Transverse colon (tissue), 4 donors: ENCODE measurements around the gene ANP32B. TPM values are rescaled to one million over a fixed set of nuclear protein-coding genes. Genes with fewer than 3 reads are reported as not detected.
A peak's percentile ranks its signal among the peaks of the same experiment; 100 is the strongest.

Experiments
- DNase-seq: peaks from one replicate; pipeline ENCODE4 v3.0.0-alpha.2; 2019
- H3K27ac ChIP-seq, 4 donors: fragments of 200-600 bp; sonication (generic); 2 replicates each; pipeline ENCODE4 v1.5.1; 2016 to 2018; ENCODE audit warnings: inconsistent platforms in 4 of 4
- H3K27me3 ChIP-seq: fragments of 200-600 bp; sonication (generic); 2 replicates; pipeline ENCODE4 v1.5.1; 2017; ENCODE audit warnings: inconsistent platforms
- H3K36me3 ChIP-seq, 4 donors: fragments of 200-600 bp; sonication (generic); 2 replicates each; pipeline ENCODE4 v1.5.1; 2017 to 2019; ENCODE audit warnings: inconsistent platforms in 4 of 4
- H3K4me1 ChIP-seq, 4 donors: fragments of 200-600 bp; sonication (generic); 2 replicates each; pipeline ENCODE4 v1.5.1; 2017 to 2020; ENCODE audit warnings: inconsistent platforms in 4 of 4
- H3K4me3 ChIP-seq, 4 donors: fragments of 200-600 bp; sonication (generic); 1 replicate in 1 of 4; 2 replicates in 3 of 4; pipeline versions ENCODE4 v1.5.1 to v1.6.1; 2017 to 2019; ENCODE audit warnings: inconsistent platforms in 4 of 4
- H3K9me3 ChIP-seq, 2 donors: fragments of 200-600 bp; sonication (generic); 2 replicates each; pipeline ENCODE4 v1.5.1; 2017 to 2019; ENCODE audit warnings: inconsistent platforms in 2 of 2
- EP300 ChIP-seq: sonication (generic); formaldehyde crosslinking; IDR thresholded peaks from one replicate; pipeline ENCODE4 v1.6.1; 2017; ENCODE audit warnings: antibody characterized with exemption, low read depth
- POLR2A ChIP-seq: fragments of 450-650 bp; IDR thresholded peaks from one replicate; pipeline ENCODE4 v1.6.1; 2016; ENCODE audit warnings: antibody characterized with exemption, mild to moderate bottlenecking, moderate library complexity
- POLR2AphosphoS5 ChIP-seq, 3 donors: sonication (generic); formaldehyde crosslinking; IDR thresholded peaks; one replicate each; pipeline ENCODE4 v1.6.1; 2016; ENCODE audit warnings: antibody characterized with exemption in 3 of 3
- WGBS, 2 donors: methylation state at CpG; one replicate each; pipeline ENCODE4 v1.1.5; 2018; ENCODE audit warnings: low coverage in 1 of 2; 5-methylcytosine and 5-hydroxymethylcytosine counted together
- in situ Hi-C, 4 donors: fragments of 200-750 bp; cut with MboI; loops; one replicate each; pipeline versions ENCODE4 v1.15.0 to v1.15.1; 2017; ENCODE audit warnings: low sequenced_read_pairs in 3 of 4, low pct_ligation_motif_present in 1 of 4, low pct_unique_long_range_greater_than_20kb in 1 of 4
- intact Hi-C: fragments of 100-400 bp; cut with DNase I; formaldehyde crosslinking; loops from one replicate; pipeline ENCODE4 v1.15.1; 2023; ENCODE audit warnings: low total_unique reads
- total RNA-seq, 4 donors: library from RNA; depleted of rRNA; stranded (reverse); fragments of >200 nt; gene quantifications; one replicate each; pipeline ENCODE4 v1.1.0, GENCODE V29; 2016
- TF ChIP-seq, protein P1 (sequence below), 5 experiments: fragments of 200-600 bp in 3 of 5; fragments of 450-650 bp in 2 of 5; sonication (generic) in 3 of 5; IDR thresholded peaks; 1 replicate in 2 of 5; 2 replicates in 3 of 5; pipeline ENCODE4 v1.5.1; 2016 to 2017; ENCODE audit warnings: antibody characterized with exemption in 5 of 5, inconsistent platforms in 3 of 5, mild to moderate bottlenecking in 2 of 5, moderate library complexity in 1 of 5

Gene ANP32B
- total RNA-seq, 4 donors from 2014 or later = 37.4 to 65.6 (median 43.0) TPM

GRCh38 chr9:98009936-98010335, 26.8 kb downstream of the ANP32B start:
- H3K27ac ChIP-seq = peak overlapping the region in 1 of 4 donors; percentile 19
- no peaks in the 10 kb centered on the region for H3K27me3 ChIP-seq
- no peaks in the 10 kb centered on the region for H3K9me3 ChIP-seq
- WGBS, 2 donors = 61 to 93% methylated on average over 1 of the region's 1 CpG
- TF ChIP-seq POLR2AphosphoS5 (IDR thresholded peaks at IDR 0.05) (peak in 1 of 3 donors; percentile 19), EP300 (no peak), POLR2A (no peak)
- no peak for DNase-seq
- H3K4me1 ChIP-seq = peaks cover 0 to 9% (median 2%) of the 10 kb centered on the region in 4 donors
- in situ Hi-C loops = no loop called here
- H3K36me3 ChIP-seq = peaks cover 0 to 71% (median 34%) of the 10 kb centered on the region in 4 donors
- intact Hi-C loops = no loop called here
- no peak overlapping the region for H3K4me3 ChIP-seq

- in situ Hi-C loops (no loop called here), intact Hi-C loops (no loop called here)
- peak; percentile 51 for DNase-seq
- H3K27ac ChIP-seq = peak overlapping the region in 2 of 4 donors; percentile 14 to 19
- no peaks in the 10 kb centered on the region for H3K27me3 ChIP-seq
- H3K36me3 ChIP-seq = peaks cover 0 to 70% (median 31%) of the 10 kb centered on the region in 4 donors
- WGBS, 2 donors = 27% methylated on average over 2 of the region's 2 CpGs; no CpG with 5 or more reads in 1 of the 2 donors
- H3K9me3 ChIP-seq = no peaks in the 10 kb centered on the region
- TF ChIP-seq, protein P1, sequence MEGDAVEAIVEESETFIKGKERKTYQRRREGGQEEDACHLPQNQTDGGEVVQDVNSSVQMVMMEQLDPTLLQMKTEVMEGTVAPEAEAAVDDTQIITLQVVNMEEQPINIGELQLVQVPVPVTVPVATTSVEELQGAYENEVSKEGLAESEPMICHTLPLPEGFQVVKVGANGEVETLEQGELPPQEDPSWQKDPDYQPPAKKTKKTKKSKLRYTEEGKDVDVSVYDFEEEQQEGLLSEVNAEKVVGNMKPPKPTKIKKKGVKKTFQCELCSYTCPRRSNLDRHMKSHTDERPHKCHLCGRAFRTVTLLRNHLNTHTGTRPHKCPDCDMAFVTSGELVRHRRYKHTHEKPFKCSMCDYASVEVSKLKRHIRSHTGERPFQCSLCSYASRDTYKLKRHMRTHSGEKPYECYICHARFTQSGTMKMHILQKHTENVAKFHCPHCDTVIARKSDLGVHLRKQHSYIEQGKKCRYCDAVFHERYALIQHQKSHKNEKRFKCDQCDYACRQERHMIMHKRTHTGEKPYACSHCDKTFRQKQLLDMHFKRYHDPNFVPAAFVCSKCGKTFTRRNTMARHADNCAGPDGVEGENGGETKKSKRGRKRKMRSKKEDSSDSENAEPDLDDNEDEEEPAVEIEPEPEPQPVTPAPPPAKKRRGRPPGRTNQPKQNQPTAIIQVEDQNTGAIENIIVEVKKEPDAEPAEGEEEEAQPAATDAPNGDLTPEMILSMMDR (IDR thresholded peaks at IDR 0.05) = no peak
- TF ChIP-seq POLR2AphosphoS5 (IDR thresholded peaks at IDR 0.05) (peak in 1 of 3 donors; percentile 25), POLR2A (no peak), EP300 (no peak)
- H3K4me1 ChIP-seq = peaks cover 0 to 9% (median 2%) of the 10 kb centered on the region in 4 donors
- no peak overlapping the region for H3K4me3 ChIP-seq
Observed at GRCh38 chr9:98010445-98010844, 27.3 kb downstream of the ANP32B start.

GRCh38 chr9:98011122-98011521, 28.0 kb downstream of the ANP32B start:
- Histone ChIP-seq H3K27me3 (no peaks in the 10 kb centered on the region), H3K27ac (peak overlapping the region in 1 of 4 donors; percentile 14), H3K36me3 (peaks cover 0 to 67% (median 28%) of the 10 kb centered on the region in 4 donors), H3K9me3 (no peaks in the 10 kb centered on the region), H3K4me3 (no peak overlapping the region), H3K4me1 (peaks cover 0 to 9% (median 2%) of the 10 kb centered on the region in 4 donors)
- TF ChIP-seq POLR2A (no peak), EP300 (no peak), POLR2AphosphoS5 (IDR thresholded peaks at IDR 0.05) (no peak)
- TF ChIP-seq, protein P1 (IDR thresholded peaks at IDR 0.05) = no peak
- DNase-seq = no peak
- intact Hi-C loops (no loop called here), in situ Hi-C loops (no loop called here)
- 85 to 91% methylated on average over 7 of the region's 7 CpGs for WGBS, 2 donors

DNA sequence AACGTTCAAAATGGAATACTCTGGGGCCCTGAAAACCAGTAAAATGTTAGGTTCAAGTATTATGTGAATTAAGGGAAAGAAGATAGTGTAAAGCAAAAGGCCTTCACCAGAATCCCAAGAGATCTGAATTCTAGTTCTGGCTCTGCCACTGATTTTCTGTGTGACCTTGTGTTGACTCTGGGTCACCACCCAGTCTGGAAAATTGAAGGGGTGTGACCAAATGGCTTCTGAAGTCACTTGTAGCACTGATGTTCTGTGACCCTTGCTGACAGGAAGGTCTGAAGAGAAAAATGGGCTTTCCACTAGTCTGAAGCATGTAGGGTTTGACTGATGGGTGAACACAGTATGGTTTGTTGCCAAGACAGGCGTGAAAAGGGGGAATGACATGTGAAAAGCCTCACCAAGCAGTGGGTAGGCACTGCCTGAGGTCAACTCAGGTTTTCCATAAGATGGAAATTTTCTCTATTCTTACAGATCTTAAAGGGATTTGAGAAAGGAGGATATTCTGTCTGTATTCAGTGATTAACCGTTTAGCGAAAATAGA, 33.1 kb downstream of the ANP32B start:
- H3K27ac ChIP-seq = no peak overlapping the region
- intact Hi-C loops (no loop called here), in situ Hi-C loops (no loop called here)
- H3K4me3 ChIP-seq = no peak overlapping the region
- H3K27me3 ChIP-seq = no peaks in the 10 kb centered on the region
- DNase-seq = no peak
- TF ChIP-seq, protein P1 (IDR thresholded peaks at IDR 0.05) = no peak
- TF ChIP-seq EP300 (no peak), POLR2A (no peak), POLR2AphosphoS5 (IDR thresholded peaks at IDR 0.05) (no peak)
- peaks cover 0 to 56% (median 25%) of the 10 kb centered on the region in 4 donors for H3K36me3 ChIP-seq
- H3K9me3 ChIP-seq = no peaks in the 10 kb centered on the region
- 92 to 96% methylated on average over 2 to 4 of the region's 4 CpGs for WGBS, 2 donors
- H3K4me1 ChIP-seq = peaks cover 0 to 11% (median 7%) of the 10 kb centered on the region in 4 donors
